ENCODE data around the gene HMCN2.

The HMCN2 gene

GRCh38 chr9:130262771-130263170 is 2.8 kb upstream of the HMCN2 start:
- TF ChIP-seq CTCF (IDR thresholded peaks at IDR 0.05; ENCODE audit: low read length) (no peak), EZH2phosphoT487 (IDR thresholded peaks at IDR 0.05; ENCODE audit: low read length) (no peak), EZH2 (optimal IDR thresholded peaks at IDR 0.05; ENCODE audit: low read depth, low read length) (no peak)
- no peaks in the 10 kb centered on the region for H3K36me3 ChIP-seq (replicated peaks; ENCODE audit: insufficient read depth, low read length)
- no peak overlapping the region for H3K9ac ChIP-seq (ENCODE audit: low read length)
- H4K20me1 ChIP-seq (ENCODE audit: insufficient read depth, low read length), result no peaks in the 10 kb centered on the region
- H3K9me2 ChIP-seq (replicated peaks; ENCODE audit: insufficient read depth, low read length), result no peaks in the 10 kb centered on the region
- no peak for DNase-seq
- no peaks in the 10 kb centered on the region for H3F3A ChIP-seq (ENCODE audit: insufficient read depth, low read length)
- no peaks in the 10 kb centered on the region for H3K9me3 ChIP-seq (replicated peaks; ENCODE audit: insufficient read depth, low read length)
- H3K4me1 ChIP-seq (ENCODE audit: low read length), result no peaks in the 10 kb centered on the region
- H3K27ac ChIP-seq (ENCODE audit: low read length), result no peak overlapping the region
- no peak overlapping the region for H2AFZ ChIP-seq (ENCODE audit: low read length)
- no peak overlapping the region for H3K4me2 ChIP-seq (ENCODE audit: low read depth, low read length)
- no peak overlapping the region for H3K4me3 ChIP-seq (ENCODE audit: low read length)
- peaks cover 98% of the 10 kb centered on the region for H3K27me3 ChIP-seq (replicated peaks; ENCODE audit: insufficient read depth, low read length)
- no peaks in the 10 kb centered on the region for H3K79me2 ChIP-seq (ENCODE audit: low read length)

- H3K4me1 ChIP-seq (ENCODE audit: low read length), result no peaks in the 10 kb centered on the region
- peaks cover 100% of the 10 kb centered on the region for H3K27me3 ChIP-seq (replicated peaks; ENCODE audit: insufficient read depth, low read length)
- no peak overlapping the region for H3K4me3 ChIP-seq (ENCODE audit: low read length)
- no peaks in the 10 kb centered on the region for H3K9me3 ChIP-seq (replicated peaks; ENCODE audit: insufficient read depth, low read length)
- H2AFZ ChIP-seq (ENCODE audit: low read length), result no peak overlapping the region
- no peak overlapping the region for H3K27ac ChIP-seq (ENCODE audit: low read length)
- H3K36me3 ChIP-seq (replicated peaks; ENCODE audit: insufficient read depth, low read length), result no peaks in the 10 kb centered on the region
- TF ChIP-seq EZH2 (optimal IDR thresholded peaks at IDR 0.05; ENCODE audit: low read depth, low read length), result no peak
- no peak for TF ChIP-seq CTCF (IDR thresholded peaks at IDR 0.05; ENCODE audit: low read length)
- no peak for TF ChIP-seq EZH2phosphoT487 (IDR thresholded peaks at IDR 0.05; ENCODE audit: low read length)
- no peaks in the 10 kb centered on the region for H3K79me2 ChIP-seq (ENCODE audit: low read length)
- DNase-seq, result no peak
- H3K9ac ChIP-seq (ENCODE audit: low read length), result no peak overlapping the region
- H3F3A ChIP-seq (ENCODE audit: insufficient read depth, low read length), result no peaks in the 10 kb centered on the region
- H4K20me1 ChIP-seq (ENCODE audit: insufficient read depth, low read length), result no peaks in the 10 kb centered on the region
- no peaks in the 10 kb centered on the region for H3K9me2 ChIP-seq (replicated peaks; ENCODE audit: insufficient read depth, low read length)
- no peak overlapping the region for H3K4me2 ChIP-seq (ENCODE audit: low read depth, low read length)
Measured at GRCh38 chr9:130263601-130264413, 1.8 kb upstream of the HMCN2 start.

GRCh38 chr9:130264414-130265350 is 878 bp upstream of the HMCN2 start:
- H3K4me3 ChIP-seq (ENCODE audit: low read length), result no peak overlapping the region
- no peak overlapping the region for H3K9ac ChIP-seq (ENCODE audit: low read length)
- no peak overlapping the region for H3K27ac ChIP-seq (ENCODE audit: low read length)
- no peaks in the 10 kb centered on the region for H3K9me3 ChIP-seq (replicated peaks; ENCODE audit: insufficient read depth, low read length)
- TF ChIP-seq CTCF (IDR thresholded peaks at IDR 0.05; ENCODE audit: low read length) (no peak), EZH2phosphoT487 (IDR thresholded peaks at IDR 0.05; ENCODE audit: low read length) (no peak), EZH2 (optimal IDR thresholded peaks at IDR 0.05; ENCODE audit: low read depth, low read length) (no peak)
- no peaks in the 10 kb centered on the region for H3F3A ChIP-seq (ENCODE audit: insufficient read depth, low read length)
- no peak overlapping the region for H2AFZ ChIP-seq (ENCODE audit: low read length)
- no peaks in the 10 kb centered on the region for H4K20me1 ChIP-seq (ENCODE audit: insufficient read depth, low read length)
- no peak for DNase-seq
- H3K4me2 ChIP-seq (ENCODE audit: low read depth, low read length), result no peak overlapping the region
- no peaks in the 10 kb centered on the region for H3K9me2 ChIP-seq (replicated peaks; ENCODE audit: insufficient read depth, low read length)
- H3K36me3 ChIP-seq (replicated peaks; ENCODE audit: insufficient read depth, low read length), result no peaks in the 10 kb centered on the region
- H3K79me2 ChIP-seq (ENCODE audit: low read length), result no peaks in the 10 kb centered on the region
- peaks cover 100% of the 10 kb centered on the region for H3K27me3 ChIP-seq (replicated peaks; ENCODE audit: insufficient read depth, low read length)
- no peaks in the 10 kb centered on the region for H3K4me1 ChIP-seq (ENCODE audit: low read length)
